ENCODE measurements around the gene HAND2. TPM values are rescaled to one million over a fixed set of nuclear protein-coding genes. Genes with fewer than 3 reads are reported as not detected.
A peak's percentile ranks its signal among the peaks of the same experiment; 100 is the strongest.

The HAND2 gene
- total RNA-seq, 1 donor from 2014 or later: 40.3 TPM

GRCh38 chr4:173513651-173514050, 16.4 kb downstream of the HAND2 start:
- Mint-ChIP-seq H3K27me3 (peaks cover 93% of the 10 kb centered on the region), H3K36me3 (peaks cover 14% of the 10 kb centered on the region), H3K4me3 (no peak overlapping the region), H3K4me1 (ENCODE audit: unreplicated experiment) (peaks cover 17% of the 10 kb centered on the region), H3K9me3 (no peaks in the 10 kb centered on the region), H3K27ac (no peak overlapping the region)
- no peak for TF ChIP-seq CTCF (conservative IDR thresholded peaks at IDR 0.05)
- no peak for DNase-seq (ENCODE audit: extremely low spot score, unreplicated experiment)

- no peak overlapping the region for H3K27ac Mint-ChIP-seq
- H3K4me1 Mint-ChIP-seq (ENCODE audit: unreplicated experiment): peaks cover 14% of the 10 kb centered on the region
- peaks cover 4% of the 10 kb centered on the region for H3K9me3 Mint-ChIP-seq
- TF ChIP-seq CTCF (conservative IDR thresholded peaks at IDR 0.05): no peak
- DNase-seq (ENCODE audit: extremely low spot score, unreplicated experiment): peak; percentile 24
- H3K27me3 Mint-ChIP-seq: peaks cover 93% of the 10 kb centered on the region
- H3K36me3 Mint-ChIP-seq: peaks cover 18% of the 10 kb centered on the region
- no peak overlapping the region for H3K4me3 Mint-ChIP-seq
Observed at GRCh38 chr4:173511787-173512361, 18.2 kb downstream of the HAND2 start.

GRCh38 chr4:173509036-173510001, 20.7 kb downstream of the HAND2 start:
- Mint-ChIP-seq H3K27me3 (peaks cover 94% of the 10 kb centered on the region), H3K4me1 (ENCODE audit: unreplicated experiment) (peaks cover 4% of the 10 kb centered on the region), H3K4me3 (peak overlapping the region; percentile 86), H3K36me3 (peaks cover 14% of the 10 kb centered on the region), H3K27ac (peak overlapping the region; percentile 82), H3K9me3 (peaks cover 4% of the 10 kb centered on the region)
- DNase-seq (ENCODE audit: extremely low spot score, unreplicated experiment): peak; percentile 77
- no peak for TF ChIP-seq CTCF (conservative IDR thresholded peaks at IDR 0.05)

GRCh38 chr4:173508386-173509035, 21.5 kb downstream of the HAND2 start:
- Mint-ChIP-seq H3K36me3 (peaks cover 14% of the 10 kb centered on the region), H3K27me3 (peaks cover 96% of the 10 kb centered on the region), H3K4me3 (peak overlapping the region; percentile 86), H3K27ac (peak overlapping the region; percentile 82), H3K4me1 (ENCODE audit: unreplicated experiment) (peaks cover 4% of the 10 kb centered on the region), H3K9me3 (peaks cover 4% of the 10 kb centered on the region)
- TF ChIP-seq CTCF (conservative IDR thresholded peaks at IDR 0.05): no peak
- DNase-seq (ENCODE audit: extremely low spot score, unreplicated experiment): peak; percentile 65

- Mint-ChIP-seq H3K9me3 (peaks cover 4% of the 10 kb centered on the region), H3K27ac (peak overlapping the region; percentile 27), H3K4me3 (peak overlapping the region; percentile 86), H3K36me3 (peaks cover 14% of the 10 kb centered on the region), H3K4me1 (ENCODE audit: unreplicated experiment) (peaks cover 4% of the 10 kb centered on the region), H3K27me3 (peaks cover 95% of the 10 kb centered on the region)
- no peak for TF ChIP-seq CTCF (conservative IDR thresholded peaks at IDR 0.05)
- DNase-seq (ENCODE audit: extremely low spot score, unreplicated experiment): peak; percentile 53
Observed at GRCh38 chr4:173507471-173508385, 22.3 kb downstream of the HAND2 start.

Data from type B pancreatic cell (in vitro differentiated cells).